Suppressor macrophage (primary cell): ENCODE results near the gene ATP8A1.
"Not testable (repeated sequence)": the region's sequence is repeated elsewhere in the genome, so short reads cannot be mapped to it uniquely, and the experiment has no call there.

Experiments
- DNase-seq, 4 experiments: peaks; one replicate each; pipeline ENCODE4 v3.0.0-alpha.2; 2020 to 2022
- total RNA-seq, 17 experiments: gene quantifications; one replicate each; lab custom pipeline; 2026; ENCODE audit warnings: mixed read lengths in 6 of 17, inconsistent platforms in 3 of 17; lab: John Stamatoyannopoulos, UW

ATP8A1 gene
- 10.4 to 50.1 (median 33.3) reads per million in 17 experiments for total RNA-seq

DNA sequence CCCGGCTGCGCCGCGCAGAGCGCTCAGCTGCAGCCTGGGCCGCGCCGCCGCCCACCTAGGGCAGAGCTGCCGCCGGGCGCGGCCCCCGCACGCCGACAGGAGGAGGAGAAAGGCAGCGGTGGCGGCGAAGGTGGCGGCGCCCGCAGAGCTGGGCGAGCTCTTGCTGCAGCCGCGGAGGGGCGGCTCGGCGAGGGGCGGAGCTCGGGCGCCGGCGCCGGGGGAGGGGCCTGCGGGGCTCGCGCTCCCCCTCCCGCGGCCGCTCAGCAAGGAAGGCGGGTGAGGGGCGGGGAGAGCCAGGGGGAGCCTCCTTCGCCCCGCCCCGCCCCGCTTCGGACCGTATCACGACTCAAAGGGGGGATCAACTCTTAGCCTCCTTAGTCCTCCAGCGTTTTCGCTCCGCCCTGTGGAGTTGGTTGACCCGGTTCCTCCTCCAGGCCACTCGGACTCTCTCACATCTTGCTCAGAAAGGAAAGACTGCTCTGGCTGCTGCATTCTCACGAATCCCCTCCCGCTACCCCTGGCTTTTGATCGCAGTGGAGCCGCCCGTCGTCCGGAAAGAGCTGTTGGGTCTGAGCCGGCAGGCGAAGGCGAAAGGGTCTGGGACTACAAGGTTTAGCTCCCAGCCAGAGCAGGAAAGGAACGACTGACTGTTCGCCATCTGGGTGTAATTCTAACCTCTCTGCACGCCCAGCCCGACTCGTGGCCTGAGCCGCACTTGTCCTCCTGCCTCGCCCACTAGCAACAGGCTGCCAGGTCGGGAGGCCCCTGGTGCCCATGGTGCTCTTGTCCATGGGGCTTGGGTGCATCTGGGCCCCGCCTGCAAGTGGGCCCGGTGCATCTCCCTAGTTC is at the start of gene ATP8A1:
Gene ATP8A1 (minus strand): TSS at position 162 of the 849 bp plus-strand sequence. CDS start 232 bp downstream, outside the sequence.
- peak; percentile 94 to 98 (median 96) for DNase-seq

DNA sequence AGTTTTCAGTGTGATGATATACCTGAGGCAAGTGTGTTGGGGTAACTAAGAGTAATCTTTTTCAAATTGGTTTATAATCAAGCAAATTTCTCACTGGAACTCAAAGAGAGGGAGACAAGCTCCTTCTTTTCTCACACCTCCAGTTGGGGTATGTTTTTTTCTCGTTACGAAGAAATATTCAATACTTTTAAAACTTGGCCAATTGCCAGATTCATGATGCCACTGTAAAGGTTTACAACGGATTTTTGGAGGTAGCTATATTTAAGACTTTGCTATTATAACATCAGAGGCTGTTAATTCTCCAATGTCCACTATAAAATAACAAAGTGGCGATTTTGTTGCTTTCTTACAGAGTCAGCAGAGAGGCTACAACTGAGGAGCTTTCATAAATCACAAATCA is 49.2 kb upstream of the ATP8A1 start:
- DNase-seq, result no peak

DNA sequence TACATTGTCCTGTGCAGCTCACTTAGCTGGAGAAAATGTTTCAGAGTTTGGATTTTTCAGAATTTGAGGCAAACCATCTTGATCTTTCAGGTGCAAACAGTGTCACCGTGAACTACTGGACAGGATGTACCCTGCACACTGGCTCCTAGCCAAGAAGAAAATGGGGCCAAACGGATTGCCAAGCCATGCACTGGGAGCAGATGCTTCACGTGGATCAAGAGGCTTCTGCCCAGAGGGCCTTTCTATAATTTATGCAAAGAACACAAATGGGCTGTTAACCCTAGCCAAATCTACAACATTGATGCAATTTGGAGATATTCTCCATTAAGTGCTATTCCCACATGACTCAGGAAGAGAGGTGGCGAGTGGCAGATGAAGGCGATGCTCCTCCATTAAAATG is 46.9 kb upstream of the ATP8A1 start:
- no peak for DNase-seq

DNA sequence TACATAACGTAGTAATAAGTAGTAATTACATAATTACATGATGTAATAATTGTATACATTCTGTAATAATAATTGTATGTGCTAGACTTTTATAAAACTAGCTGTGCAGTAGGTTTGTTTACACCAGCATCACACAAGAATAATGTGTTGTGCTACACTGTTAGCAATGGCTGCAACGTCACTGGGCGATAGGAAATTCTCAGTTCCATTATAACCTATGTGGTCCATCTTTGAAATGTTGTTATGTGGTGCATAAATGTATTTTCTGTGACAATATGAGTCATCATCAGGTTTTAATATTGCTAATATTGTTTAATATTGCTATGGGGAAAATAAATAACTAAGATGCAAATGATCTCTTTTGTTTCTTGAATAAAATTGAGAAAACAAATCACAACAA is 46.0 kb upstream of the ATP8A1 start:
- DNase-seq, result no peak

DNA sequence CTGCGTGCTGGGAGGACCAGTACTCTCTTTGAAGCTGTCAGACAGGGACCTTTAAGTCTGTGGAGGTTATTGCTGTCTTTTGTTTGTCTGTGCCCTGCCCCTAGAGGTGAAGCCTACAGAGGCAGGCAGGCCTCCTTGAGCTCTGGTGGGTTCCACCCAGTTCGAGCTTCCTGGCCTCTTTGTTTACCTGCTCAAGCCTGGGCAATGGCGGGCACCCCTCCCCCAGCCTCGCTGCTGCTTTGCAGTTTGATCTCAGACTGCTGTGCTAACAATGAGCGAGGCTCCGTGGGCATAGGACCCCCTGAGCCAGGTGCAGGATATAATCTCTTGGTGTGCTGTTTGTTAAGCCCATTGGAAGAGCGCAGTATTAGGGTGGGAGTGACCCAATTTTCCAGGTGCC is 44.9 kb upstream of the ATP8A1 start:
- not testable (repeated sequence) for DNase-seq

DNA sequence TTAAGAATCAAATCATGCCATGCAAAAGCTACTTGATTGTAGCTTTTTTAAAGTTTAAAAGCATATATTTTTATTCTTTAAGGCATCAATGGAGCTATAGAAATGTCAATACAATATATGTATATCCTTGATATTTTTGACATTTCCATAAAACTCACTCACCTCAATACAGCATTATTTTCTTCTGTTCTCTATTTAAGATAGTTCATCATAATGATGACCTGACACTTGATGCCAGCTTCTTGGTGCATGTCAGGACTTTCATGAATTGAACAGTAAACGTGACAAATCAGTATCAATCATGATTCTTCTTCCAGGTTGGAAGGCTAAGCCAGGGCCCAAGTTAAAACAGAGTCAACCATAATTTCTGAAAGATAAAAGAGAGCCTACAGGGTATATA is 33.6 kb upstream of the ATP8A1 start:
- no peak for DNase-seq

DNA sequence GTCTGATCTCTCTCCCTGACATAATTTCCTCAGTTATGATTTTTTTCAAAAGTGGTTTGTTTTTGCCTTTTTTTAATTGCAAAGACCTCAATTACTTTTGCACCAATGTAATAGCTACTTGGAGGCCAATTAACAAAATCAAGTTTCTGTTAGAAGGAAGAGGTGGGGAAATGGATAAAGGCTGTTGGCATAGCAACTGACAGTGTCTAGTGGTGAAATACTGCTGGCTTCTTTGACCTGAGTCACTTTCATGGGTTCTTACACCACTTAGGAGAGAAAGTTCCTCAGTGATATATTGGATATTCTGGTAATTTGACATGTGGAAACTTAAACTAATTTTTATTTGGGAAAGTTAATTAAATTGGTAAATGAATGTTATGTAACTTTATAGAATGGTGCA is 26.5 kb upstream of the ATP8A1 start:
- DNase-seq, result peak in 2 of 4 experiments; percentile 8 to 10

DNA sequence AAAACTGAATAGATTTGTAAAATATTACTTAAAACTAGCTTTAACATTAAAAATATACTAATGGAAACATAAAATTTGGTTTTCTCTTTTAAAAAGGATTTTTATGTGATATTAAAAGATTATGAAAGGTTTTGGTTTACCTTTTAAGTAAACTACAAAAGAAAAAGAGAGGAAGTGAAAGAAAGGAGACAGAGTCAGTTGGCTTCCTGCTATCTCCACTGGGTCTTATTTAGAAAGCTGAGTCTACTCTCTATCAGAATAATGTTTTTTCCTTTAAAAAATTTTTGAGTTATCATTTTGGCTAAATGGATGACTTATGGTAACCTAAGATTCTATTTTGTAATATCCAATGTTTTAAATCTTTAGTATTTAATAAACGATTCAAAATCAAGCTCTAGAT is 21.6 kb upstream of the ATP8A1 start:
- no peak for DNase-seq

DNA sequence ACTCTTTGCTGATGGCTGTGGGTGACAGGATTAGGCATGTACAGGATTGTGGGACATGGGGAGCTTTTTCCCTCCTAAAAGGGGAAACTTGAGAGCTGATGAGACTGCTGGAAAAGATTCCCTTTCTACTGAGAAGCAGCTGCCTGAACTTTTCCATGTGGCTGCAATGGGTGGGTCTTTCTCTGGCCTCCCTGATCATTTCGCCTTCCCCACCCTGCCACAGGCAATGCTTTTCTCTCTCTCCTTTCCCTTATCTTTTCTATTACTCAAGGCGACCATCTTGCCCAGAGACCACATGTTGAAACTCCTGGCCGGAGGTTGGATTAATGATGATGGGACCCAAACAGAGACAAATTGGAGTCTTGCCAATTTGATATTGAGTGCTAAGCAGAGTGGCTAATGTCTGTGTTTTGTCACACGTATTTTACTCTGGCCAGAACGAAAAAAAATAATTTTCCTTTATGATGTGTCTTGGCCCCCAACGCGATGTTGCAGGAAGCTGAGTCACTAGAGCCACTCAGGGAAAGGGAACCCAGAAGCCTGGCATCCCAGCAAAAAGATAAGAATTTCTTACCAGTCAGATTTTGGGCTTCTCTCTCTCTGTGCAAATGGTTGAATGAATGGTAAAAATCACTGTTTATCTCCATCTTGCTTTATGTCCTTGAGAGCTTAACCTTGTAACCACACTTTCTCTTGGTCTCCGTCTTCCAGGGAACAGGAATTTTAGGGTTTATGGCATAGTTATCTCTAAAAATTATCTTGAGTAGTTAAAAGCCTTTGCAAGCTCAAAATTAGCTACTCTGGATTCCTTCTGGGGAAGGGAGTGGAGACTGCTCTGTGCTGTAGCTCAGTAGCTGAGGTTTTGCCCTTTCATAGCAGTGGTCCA is 19.4 kb upstream of the ATP8A1 start:
- no peak for DNase-seq

DNA sequence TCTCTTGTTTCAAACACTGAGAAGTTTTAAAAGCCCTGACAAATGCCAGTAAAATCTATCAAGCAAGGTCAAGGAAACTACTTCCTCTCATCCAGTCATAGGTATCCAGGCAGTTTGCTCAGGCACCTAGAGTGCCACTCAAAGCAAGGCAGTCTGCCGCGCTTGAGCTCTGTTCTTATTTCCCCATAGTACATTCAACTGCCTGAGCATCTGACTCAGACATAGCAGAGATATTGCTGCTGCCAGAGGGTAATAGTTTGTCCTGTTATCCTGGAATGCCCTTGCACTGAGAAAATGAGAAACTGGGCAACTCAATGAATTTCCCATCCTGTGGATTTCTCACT is 16.1 kb upstream of the ATP8A1 start:
- no peak for DNase-seq

DNA sequence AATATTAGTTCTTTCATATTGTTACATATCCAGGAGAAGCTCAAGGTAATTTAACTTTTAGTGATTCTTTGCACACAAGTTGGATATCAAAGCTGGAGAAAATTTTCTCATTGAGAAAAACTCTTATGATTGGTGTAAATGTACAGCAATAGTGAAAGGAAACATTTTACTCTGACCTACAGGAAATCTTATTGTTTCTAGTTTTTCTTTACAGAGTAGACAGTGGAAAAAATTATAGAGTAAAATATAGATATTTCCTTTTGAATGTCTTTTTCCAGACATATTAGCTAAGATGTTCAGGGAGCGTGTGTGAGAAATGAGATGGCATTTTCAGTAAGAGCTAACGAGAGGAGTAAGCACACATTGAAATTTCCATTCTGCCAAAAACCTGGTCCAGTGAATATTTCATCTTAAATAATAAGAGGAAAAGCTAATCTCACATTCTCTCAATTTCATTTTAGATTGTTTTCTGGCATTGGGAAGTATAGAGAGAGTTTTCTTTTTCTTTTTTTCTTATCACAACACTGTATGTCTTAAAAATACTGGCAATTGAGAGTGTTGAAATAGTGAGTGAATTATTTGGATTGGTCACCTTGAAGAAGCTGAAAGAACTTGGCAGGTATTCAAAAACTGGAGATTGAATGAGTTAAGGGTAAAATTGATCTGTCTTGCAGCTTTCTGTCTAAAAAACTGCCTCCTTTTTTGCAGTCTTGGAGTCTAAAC is 15.6 kb upstream of the ATP8A1 start:
- DNase-seq, result no peak

DNA sequence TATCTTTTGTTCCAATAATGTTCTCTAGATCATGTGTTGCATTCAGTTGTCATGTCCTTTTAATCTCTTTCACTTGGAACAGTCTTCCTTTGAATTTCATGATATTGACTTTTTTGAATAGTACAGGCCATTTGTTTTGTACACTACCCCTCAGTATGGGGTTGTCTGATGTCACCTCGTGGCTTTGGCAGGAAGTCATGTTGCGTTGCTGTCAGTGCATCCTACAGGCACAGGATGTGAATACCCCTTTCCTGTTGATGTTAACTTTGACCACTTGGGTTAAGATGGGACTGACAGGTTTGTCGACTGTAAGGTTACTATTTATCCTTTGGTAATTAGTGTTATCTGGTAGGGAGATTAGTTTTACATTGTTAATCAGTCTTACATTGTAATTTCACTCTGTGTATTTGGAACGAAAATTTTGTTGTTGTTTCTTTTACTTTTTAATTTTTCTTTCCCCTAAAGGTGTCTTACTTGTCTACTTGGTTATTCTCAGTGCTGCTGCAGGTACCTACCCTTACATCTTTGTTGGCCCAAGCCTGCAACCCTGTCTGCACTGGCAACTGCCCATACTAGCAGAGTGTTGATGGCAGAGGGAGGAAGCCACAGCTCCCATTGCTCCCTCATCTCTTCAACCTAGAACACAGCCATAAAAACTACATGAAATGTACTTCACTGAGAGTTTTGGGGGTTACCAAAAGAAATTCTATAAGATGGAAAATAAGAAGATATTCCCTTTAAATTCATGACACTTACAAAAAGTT is 14.7 kb upstream of the ATP8A1 start:
- no peak for DNase-seq

DNA sequence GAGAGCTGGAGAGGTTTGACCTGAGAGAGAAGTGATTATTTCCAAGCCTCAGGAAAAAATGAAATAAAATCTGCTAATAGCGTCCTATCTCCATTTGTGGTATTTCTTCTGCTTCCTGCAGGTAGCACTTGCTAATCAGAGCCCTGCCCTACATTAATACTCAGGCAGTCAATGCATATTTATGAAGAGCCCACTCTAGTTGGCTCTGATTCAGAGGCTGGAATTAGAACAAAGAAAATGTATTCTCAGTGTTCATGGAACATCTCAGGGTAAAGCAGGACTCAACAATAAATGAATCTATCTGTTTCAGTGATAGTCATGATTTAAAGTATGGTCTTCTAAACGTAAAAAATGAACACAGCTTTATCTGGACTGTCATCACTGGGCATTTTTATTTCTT is 1.4 kb upstream of the ATP8A1 start:
- DNase-seq, result no peak

DNA sequence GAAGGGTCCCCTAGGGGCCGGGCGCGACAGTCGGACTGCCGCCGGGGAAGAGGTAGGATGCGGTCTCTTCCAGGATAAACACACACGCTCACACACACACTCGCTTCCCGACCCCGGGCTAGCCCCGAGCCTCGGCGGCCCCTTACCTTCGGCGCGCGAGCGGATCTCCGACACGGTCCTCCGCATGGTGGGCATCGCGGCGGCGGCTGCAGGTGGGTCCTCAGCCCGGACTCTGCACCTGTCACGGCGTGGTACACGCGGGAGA is 294 bp downstream of the ATP8A1 start:
- no peak for DNase-seq

DNA sequence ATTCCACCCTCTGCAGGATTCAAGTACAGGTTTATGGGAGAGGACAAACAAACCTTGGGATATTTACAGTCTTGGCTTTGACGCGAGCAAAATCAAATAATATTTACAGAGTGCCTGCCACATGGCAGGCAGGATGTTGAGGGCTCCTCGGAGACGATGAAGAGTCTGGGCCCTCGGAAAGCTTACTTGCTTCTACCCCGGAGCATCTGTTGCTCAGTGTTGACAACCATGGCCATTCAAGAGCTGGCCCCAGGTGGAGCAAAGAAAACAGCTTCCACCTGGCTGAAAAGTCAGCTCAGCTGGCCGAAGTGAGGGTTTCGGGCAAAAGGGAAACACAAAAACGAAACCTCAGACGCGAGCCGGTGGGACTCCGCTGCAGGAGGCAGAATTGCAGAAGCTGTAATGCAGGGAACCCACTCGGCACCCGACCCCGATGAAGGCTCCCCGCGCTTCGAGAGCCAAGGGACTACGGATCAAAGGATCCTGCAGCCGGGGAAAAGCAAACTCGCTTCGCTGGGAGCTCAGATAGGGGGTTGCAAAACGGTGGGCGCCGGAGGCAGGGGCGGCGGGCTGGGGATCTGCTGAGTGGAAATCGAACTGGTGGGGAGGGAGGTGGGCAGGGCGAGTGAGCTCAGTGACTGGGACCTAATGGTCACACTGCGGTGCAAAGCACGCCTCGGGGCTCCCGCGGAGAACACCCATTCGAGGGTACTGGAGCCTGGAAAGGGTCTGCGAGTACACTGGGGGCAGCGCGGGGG is 805 bp downstream of the ATP8A1 start:
- peak; percentile 34 to 70 (median 62) for DNase-seq

DNA sequence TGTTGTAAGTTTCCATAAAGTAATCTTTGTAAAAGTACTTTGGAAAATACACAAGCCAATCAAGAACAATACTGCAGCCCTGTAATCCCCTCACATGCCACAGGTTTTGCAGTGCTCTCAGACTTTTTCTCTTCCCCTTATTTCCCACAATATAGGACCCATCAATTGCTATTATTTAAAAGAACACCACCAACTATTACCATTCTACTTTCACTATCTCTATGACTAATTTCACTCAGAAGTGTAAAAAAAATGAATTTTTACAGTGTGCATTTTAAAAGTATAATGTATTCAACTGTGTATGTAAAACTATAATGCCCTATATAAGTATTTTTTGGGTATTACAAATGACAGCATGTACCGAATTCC is 1.7 kb downstream of the ATP8A1 start:
- peak in 1 of 4 experiments; percentile 7 for DNase-seq

DNA sequence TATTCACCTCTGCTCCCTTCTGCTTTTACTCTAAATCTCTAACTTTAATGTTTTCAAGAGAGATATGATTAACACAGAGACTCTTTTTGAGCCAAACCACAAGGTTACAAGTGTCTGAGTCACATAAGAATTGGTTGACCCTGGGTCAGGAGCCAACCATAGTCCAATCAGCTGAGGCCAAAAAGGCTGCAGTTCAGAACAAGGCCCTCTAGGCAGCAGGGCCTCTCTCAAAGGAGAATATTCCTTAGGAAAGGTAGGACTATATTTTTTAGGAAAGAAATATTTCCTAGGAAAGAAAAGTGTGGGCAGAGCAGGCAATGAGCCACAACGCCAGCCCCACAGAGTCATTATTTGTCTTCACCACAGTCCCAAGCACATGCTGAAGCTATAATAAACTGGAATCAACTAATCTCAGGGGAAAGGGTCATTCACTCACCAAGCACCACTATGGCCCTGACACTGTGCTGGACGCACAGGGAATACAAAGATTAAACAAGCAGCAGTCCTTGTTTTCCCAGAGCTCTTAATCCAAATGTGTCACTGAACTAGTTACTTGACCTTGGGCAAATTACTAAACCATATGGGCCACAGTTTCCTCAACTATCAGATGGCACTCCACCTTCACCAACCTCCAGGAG is 2.2 kb downstream of the ATP8A1 start:
- DNase-seq, result peak; percentile 41 to 69 (median 46)

DNA sequence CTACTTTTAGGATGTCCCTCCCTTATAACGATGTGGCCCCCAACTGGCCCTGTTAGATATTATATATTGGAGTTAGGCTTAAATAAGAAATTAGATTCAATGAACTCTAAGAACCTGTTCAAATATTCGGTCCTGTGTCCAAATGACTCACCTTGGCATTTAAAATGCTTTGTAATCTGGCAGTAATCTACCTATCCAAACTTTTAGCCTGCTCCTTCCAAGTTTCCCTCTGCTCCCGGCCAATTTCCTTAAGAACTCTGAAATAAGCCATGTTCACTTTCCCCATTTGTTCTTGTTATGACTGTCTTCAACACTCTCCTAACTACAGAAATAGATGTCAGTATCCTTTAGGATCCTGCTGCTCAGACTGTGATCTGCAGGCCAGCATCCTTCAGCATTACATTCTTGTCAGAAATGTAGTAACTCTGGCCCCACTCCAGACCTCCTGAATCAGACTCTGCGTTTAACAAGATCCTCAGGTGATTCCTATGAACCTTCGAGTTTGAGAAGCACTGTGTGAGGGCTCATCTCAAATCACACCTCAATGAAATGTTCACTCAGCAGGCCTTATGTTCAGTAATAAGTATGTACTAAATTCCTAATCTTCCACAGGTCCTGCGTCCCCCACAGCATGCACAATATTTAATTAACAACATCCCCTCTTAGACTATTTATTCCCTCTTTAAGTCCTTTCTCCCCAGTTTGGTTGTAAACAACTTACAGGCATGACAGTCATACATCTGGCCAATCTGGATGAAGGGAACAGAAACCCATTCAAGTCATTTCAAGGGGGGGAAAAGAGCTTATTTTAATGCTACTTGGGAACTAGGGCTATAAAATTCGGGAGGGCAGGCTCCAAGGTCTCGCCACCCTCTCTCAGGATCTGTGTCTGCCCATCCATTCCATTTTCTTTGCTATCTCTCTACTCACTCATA is 3.0 kb downstream of the ATP8A1 start:
- no peak for DNase-seq

DNA sequence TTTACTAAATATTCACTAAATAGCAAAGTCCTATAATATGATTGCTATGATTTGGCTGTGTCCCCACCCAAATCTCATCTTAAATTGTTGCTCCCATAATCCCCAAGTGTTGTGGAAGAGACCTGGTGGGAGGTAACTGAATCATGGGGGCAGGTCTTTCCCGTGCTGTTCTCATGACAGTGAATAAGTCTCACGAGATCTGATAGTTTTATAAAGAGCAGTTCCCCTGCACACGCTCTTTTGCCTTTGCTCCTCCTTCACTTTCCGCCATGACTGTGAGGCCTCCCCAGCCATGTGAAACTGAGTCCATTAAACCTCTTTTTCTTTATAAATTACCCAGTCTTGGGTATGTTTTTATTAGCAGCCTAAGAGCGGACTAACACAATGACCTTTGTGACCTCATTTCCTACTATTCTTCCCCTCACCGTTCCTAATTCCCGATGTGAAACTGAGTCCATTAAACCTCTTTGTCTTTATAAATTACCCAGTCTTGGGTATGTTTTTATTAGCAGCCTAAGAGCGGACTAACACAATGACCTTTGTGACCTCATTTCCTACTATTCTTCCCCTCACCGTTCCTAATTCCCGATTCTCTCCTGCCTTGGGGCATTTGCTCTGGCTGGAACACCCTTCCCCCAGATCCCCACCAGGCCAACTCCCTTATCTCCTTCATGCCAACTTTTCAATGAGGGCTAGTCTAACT is 4.2 kb downstream of the ATP8A1 start:
- not testable (repeated sequence) for DNase-seq
